Prostate gland (tissue), 2 donors: ENCODE data around the gene GNA14.

Experiments
- CTCF ChIP-seq, 4 experiments: fragments of 200-600 bp in 2 of 4; fragments of 450-650 bp in 2 of 4; sonication (generic) in 2 of 4; IDR thresholded peaks; 1 replicate in 3 of 4; 2 replicates in 1 of 4; pipeline ENCODE4 v1.5.1; 2016 to 2019; ENCODE audit warnings: antibody characterized with exemption in 4 of 4, mild to moderate bottlenecking in 2 of 4, moderate library complexity in 2 of 4
- POLR2A ChIP-seq: fragments of 450-650 bp; IDR thresholded peaks from one replicate; pipeline ENCODE4 v1.6.1; 2016; ENCODE audit warnings: antibody characterized with exemption, mild to moderate bottlenecking

- no peak for TF ChIP-seq POLR2A
- no peak for TF ChIP-seq CTCF (IDR thresholded peaks at IDR 0.05)
These were observed 135.2 kb downstream of the GNA14 start for GRCh38 chr9:77512876-77513275.
